Lower leg skin (tissue), 4 donors: ENCODE measurements around the gene FAM20A. TPM values are rescaled to one million over a fixed set of nuclear protein-coding genes. Genes with fewer than 3 reads are reported as not detected.
"Not testable (repeated sequence)": the region's sequence is repeated elsewhere in the genome, so short reads cannot be mapped to it uniquely, and the experiment has no call there.

ENCODE experiments used
- DNase-seq, 2 donors: peaks; one replicate each; pipeline ENCODE4 v3.0.0-alpha.2; 2019; ENCODE audit warnings: low spot score in 2 of 2
- H3K4me3 ChIP-seq: fragments of 200-600 bp; sonication (generic); 2 replicates; pipeline ENCODE4 v1.5.1; 2017; ENCODE audit warnings: mild to moderate bottlenecking, low read depth; ENCODE audit not compliant: poor library complexity, severe bottlenecking
- POLR2A ChIP-seq, 2 donors: fragments of 450-650 bp; IDR thresholded peaks; one replicate each; pipeline ENCODE4 v1.6.1; 2016 to 2017; ENCODE audit warnings: antibody characterized with exemption in 2 of 2, mild to moderate bottlenecking in 1 of 2, moderate library complexity in 1 of 2
- WGBS, 2 donors: methylation state at CpG; one replicate each; pipeline ENCODE4 v1.1.5; 2018; 5-methylcytosine and 5-hydroxymethylcytosine counted together
- intact Hi-C: fragments of 100-400 bp; cut with DNase I; formaldehyde crosslinking; loops from one replicate; pipeline ENCODE4 v1.15.0; 2023; ENCODE audit warnings: low total_unique reads
- total RNA-seq, 4 donors: library from RNA; depleted of rRNA; stranded (reverse); fragments of >200 nt; gene quantifications; one replicate each; pipeline ENCODE4 v1.1.0, GENCODE V29; 2016
- TF ChIP-seq, protein P1 (sequence below), 3 donors: fragments of 450-650 bp; IDR thresholded peaks; one replicate each; pipeline ENCODE4 v1.5.1; 2016; ENCODE audit warnings: antibody characterized with exemption in 3 of 3, mild to moderate bottlenecking in 3 of 3, moderate library complexity in 2 of 3

Gene FAM20A
- total RNA-seq, 4 donors from 2014 or later, result 2.6 to 5.8 (median 4.3) TPM

DNA sequence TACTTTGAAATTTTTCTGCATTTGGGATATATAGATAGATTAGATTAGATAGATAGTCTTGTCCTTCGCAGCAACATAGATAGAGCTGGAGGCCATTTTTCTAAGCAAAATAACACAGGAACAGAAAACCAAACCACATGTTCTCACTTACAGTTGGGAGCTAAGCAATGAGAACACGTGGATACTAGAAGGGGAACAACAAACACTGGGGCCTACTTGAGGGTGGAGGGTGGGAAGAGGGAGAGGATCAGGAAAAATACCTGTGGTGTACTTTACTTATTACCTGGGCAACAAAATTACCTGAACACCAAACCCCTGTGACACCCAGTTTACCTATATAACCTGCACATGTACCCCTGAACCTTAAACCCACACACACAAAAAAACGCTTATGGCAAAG lies 74.6 kb downstream of the FAM20A start:
- DNase-seq, result no peak
- TF ChIP-seq, protein P1, sequence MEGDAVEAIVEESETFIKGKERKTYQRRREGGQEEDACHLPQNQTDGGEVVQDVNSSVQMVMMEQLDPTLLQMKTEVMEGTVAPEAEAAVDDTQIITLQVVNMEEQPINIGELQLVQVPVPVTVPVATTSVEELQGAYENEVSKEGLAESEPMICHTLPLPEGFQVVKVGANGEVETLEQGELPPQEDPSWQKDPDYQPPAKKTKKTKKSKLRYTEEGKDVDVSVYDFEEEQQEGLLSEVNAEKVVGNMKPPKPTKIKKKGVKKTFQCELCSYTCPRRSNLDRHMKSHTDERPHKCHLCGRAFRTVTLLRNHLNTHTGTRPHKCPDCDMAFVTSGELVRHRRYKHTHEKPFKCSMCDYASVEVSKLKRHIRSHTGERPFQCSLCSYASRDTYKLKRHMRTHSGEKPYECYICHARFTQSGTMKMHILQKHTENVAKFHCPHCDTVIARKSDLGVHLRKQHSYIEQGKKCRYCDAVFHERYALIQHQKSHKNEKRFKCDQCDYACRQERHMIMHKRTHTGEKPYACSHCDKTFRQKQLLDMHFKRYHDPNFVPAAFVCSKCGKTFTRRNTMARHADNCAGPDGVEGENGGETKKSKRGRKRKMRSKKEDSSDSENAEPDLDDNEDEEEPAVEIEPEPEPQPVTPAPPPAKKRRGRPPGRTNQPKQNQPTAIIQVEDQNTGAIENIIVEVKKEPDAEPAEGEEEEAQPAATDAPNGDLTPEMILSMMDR (IDR thresholded peaks at IDR 0.05), result no peak
- no peak for TF ChIP-seq POLR2A (IDR thresholded peaks at IDR 0.05)
- 71 to 80% methylated on average over 3 of the region's 3 CpGs for whole genome bisulfite sequencing, 2 donors
- no peak overlapping the region for H3K4me3 ChIP-seq
- intact Hi-C loops, result no loop called here

DNA sequence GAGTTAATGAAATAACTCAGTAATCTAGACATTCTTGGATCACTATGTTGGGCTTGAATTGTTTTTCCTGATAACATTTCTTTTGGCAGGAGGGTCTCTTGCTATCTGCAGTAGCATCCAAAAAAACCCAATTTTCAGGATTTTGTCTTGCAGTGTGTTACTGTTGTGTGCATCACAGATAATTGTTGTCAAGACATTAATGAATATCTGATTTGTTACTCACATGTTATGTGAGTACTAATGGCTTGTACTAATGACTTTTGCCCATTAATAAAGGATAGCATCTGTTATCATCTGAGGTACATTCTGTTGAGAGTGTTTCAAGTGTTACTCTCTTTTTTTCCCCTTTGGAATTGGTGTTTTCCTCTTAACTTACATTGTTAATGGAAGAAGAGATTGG lies 78.9 kb downstream of the FAM20A start:
- H3K4me3 ChIP-seq, result no peak overlapping the region
- intact Hi-C loops, result no loop called here
- TF ChIP-seq, protein P1 (IDR thresholded peaks at IDR 0.05), result no peak
- TF ChIP-seq POLR2A (IDR thresholded peaks at IDR 0.05), result no peak
- DNase-seq, result no peak

DNA sequence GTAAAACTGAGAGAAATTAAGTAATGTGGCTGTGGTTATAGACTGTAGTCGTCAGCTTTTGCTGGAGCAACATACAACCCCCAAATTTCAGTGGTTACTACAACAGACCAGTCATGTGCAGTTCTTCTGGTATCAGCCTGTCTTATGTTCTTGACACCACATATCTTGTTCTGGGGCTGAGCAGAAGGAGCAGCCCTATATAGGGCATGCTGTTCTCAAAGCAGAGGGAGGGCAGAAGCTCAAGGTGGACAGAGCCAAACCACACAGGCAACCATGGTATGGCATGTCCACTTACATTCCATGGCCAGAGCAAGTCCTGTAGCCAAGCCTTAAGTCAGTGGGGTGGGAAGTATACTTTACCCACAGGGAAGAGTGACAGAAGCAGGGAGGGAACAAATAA lies 81.3 kb downstream of the FAM20A start:
- WGBS, 2 donors, result 78 to 92% methylated on average over 1 of the region's 1 CpG
- no peak overlapping the region for H3K4me3 ChIP-seq
- TF ChIP-seq, protein P1 (IDR thresholded peaks at IDR 0.05), result no peak
- no peak for TF ChIP-seq POLR2A (IDR thresholded peaks at IDR 0.05)
- intact Hi-C loops, result no loop called here
- no peak for DNase-seq

DNA sequence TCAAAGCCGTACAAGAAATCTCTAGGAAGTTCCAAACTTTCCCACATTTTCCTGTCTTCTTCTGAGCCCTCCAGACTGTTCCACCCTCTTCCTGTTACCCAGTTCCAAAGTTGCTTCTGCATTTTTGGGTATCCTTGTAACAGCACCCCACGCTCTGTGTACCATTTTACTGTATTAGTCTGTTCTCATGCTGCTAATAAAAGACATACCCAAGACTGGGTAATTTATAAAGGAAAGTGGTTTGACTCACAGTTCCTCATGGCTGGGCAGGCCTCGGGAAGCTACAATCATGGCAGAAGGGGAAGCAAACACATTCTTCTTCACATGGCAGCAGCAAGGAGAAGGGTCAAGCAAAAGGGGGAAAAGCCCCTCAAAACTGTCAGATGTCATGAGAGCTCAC lies 82.1 kb downstream of the FAM20A start:
- H3K4me3 ChIP-seq, intact Hi-C loops, DNase-seq: not testable (repeated sequence)
- 84 to 88% methylated on average over 3 of the region's 3 CpGs for WGBS, 2 donors

DNA sequence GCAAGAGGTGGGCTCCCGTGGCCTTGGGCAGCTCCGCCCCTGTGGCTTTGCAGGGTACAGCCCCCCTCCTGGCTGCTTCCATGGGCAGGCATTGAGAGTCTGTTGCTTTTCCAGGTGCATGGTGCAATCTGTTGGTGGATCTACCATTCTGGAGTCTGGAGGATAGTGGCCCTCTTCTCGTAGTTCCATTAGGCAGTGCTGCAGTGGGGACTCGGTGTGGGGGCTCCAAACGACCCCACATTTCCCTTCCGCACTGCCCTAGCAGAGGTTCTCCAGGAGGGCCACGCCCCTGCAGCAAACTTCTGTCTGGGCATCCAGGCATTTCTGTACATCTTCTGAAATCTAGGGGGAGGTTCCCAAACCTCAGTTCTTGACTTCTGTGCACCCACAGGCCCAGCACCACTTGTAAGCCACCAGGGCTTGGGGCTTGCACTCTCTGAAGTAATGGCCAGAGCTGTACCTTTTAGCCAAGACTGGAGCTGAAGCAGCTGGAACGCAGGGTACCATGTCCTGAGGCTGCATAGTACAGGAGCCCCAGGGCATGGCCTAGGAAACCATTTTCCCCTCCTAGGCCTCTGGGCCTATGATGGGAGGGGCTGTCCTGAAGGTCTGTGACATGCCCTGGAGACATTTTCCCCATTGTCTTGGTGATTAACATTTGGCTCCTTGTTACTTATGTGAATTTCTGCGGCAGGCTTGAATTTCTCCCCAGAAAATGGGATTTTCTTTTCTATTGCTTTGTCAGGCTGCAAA lies 82.9 kb downstream of the FAM20A start:
- no peak for TF ChIP-seq POLR2A (IDR thresholded peaks at IDR 0.05)
- TF ChIP-seq, protein P1 (IDR thresholded peaks at IDR 0.05), result no peak
- WGBS, 2 donors, result 90 to 96% methylated on average over 9 of the region's 9 CpGs
- intact Hi-C loops, result no loop called here
- H3K4me3 ChIP-seq, result no peak overlapping the region
- DNase-seq, result no peak

DNA sequence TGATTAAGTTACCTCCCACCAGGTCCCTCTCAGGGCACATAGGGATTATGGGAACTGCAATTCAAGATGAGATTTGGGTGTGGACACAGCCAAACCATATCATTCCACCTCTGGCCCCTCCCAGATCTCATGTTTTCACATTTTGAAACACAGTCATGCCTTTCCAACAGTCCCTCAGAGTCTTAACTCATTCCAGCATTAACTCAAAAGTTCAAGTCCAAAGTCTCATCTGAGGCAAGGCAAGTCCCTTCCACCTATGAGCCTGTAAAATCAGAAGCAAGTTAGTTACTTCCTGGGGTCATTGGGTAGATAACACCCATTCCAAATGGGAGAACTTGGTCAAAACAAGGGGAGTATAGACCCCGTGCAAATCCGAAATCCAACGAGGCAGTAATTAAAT lies 83.6 kb downstream of the FAM20A start:
- WGBS, 2 donors, result 90 to 98% methylated on average over 3 of the region's 3 CpGs
- H3K4me3 ChIP-seq, DNase-seq, intact Hi-C loops: not testable (repeated sequence)

DNA sequence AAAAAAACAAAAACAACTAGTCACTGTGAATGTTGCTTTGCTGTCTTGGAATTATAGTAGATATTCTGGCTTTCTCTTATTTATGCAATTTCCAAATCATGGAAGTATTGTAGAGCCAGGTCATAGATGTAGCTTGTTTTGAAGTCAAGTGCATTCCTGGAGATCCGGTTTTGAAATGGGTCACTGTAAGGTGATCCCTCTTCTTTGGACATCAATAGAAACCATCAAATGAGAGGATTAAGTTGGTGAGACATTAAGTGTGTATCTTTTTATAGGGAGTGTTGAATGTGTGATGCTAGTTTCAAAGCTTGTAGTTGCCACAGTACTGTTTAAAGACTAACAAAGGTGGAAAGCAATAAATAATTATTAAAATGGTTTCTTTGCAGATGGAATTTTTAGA lies 84.4 kb downstream of the FAM20A start:
- H3K4me3 ChIP-seq, result no peak overlapping the region
- TF ChIP-seq, protein P1 (IDR thresholded peaks at IDR 0.05), result no peak
- TF ChIP-seq POLR2A (IDR thresholded peaks at IDR 0.05), result no peak
- intact Hi-C loops, result no loop called here
- 73 to 75% methylated on average over 1 of the region's 1 CpG for WGBS, 2 donors
- DNase-seq, result no peak
